ENCODE data around the gene ERICH2. TPM values are rescaled to one million over a fixed set of nuclear protein-coding genes. Genes with fewer than 3 reads are reported as not detected.

The ERICH2 gene
- total RNA-seq, 2 donors from 2014 or later: 0.73 TPM; not detected in 1

DNA sequence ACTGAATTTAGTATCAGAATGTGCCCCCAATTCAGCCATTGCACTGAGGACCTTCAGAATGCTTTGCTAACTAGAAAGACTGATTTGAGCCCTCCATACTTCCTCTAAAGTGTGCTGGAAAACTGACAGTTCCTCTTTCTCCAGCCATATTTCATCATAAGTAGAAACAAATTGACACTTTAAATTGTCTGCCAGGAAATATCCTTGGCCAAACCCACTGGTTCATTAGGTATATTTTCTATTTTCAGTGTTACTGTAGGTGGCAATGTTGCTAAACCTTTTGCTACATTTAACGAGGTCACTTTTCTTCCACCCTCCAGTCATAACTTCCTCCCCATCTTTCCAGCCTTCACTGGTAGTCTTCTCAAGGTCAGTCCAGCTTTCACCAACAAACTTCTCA is 33.5 kb upstream of the ERICH2 start:
- H3K27ac ChIP-seq: no peak overlapping the region
- TF ChIP-seq, protein P1, sequence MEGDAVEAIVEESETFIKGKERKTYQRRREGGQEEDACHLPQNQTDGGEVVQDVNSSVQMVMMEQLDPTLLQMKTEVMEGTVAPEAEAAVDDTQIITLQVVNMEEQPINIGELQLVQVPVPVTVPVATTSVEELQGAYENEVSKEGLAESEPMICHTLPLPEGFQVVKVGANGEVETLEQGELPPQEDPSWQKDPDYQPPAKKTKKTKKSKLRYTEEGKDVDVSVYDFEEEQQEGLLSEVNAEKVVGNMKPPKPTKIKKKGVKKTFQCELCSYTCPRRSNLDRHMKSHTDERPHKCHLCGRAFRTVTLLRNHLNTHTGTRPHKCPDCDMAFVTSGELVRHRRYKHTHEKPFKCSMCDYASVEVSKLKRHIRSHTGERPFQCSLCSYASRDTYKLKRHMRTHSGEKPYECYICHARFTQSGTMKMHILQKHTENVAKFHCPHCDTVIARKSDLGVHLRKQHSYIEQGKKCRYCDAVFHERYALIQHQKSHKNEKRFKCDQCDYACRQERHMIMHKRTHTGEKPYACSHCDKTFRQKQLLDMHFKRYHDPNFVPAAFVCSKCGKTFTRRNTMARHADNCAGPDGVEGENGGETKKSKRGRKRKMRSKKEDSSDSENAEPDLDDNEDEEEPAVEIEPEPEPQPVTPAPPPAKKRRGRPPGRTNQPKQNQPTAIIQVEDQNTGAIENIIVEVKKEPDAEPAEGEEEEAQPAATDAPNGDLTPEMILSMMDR (IDR thresholded peaks at IDR 0.05): no peak
- no peak for TF ChIP-seq POLR2A (IDR thresholded peaks at IDR 0.05)
- TF ChIP-seq POLR2AphosphoS5 (IDR thresholded peaks at IDR 0.05): no peak
- no peaks in the 10 kb centered on the region for H3K4me1 ChIP-seq (replicated peaks)
- intact Hi-C loops (cut with DNase I): no loop called here
- no peaks in the 10 kb centered on the region for H3K27me3 ChIP-seq (replicated peaks; ENCODE audit: insufficient read depth)
- no peak for DNase-seq (ENCODE audit: low spot score)
- H3K36me3 ChIP-seq: no peaks in the 10 kb centered on the region
- no peak overlapping the region for H3K4me3 ChIP-seq
- WGBS: 75% methylated on average over 1 of the region's 1 CpG
- no peaks in the 10 kb centered on the region for H3K9me3 ChIP-seq

DNA sequence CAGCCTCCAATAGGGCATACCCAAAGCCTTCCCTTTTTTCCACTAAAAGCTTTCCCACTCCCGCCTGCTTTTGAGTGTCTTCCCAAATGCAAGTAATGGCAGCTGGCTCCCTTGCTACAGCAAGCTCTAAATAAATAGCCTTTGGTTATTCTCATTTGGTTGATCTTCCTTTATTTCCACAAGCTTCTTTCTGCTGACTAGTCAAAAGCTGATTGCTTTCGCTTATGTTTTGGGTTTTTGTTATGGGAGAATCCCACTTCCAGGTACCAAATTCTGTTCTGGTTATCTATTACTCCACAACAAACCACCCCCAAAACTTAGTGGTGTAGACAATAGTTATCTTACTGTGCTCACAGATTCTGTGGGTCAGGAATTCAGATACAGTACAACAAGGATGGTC is 32.8 kb upstream of the ERICH2 start:
- no peak overlapping the region for H3K4me3 ChIP-seq
- no peaks in the 10 kb centered on the region for H3K36me3 ChIP-seq
- H3K9me3 ChIP-seq: no peaks in the 10 kb centered on the region
- no peak for DNase-seq (ENCODE audit: low spot score)
- no peak overlapping the region for H3K27ac ChIP-seq
- WGBS: 97% methylated on average over 2 of the region's 2 CpGs
- no peaks in the 10 kb centered on the region for H3K27me3 ChIP-seq (replicated peaks; ENCODE audit: insufficient read depth)
- intact Hi-C loops (cut with DNase I): no loop called here
- TF ChIP-seq POLR2A (IDR thresholded peaks at IDR 0.05) (no peak), POLR2AphosphoS5 (IDR thresholded peaks at IDR 0.05) (no peak)
- TF ChIP-seq, protein P1 (IDR thresholded peaks at IDR 0.05): no peak
- no peaks in the 10 kb centered on the region for H3K4me1 ChIP-seq (replicated peaks)

DNA sequence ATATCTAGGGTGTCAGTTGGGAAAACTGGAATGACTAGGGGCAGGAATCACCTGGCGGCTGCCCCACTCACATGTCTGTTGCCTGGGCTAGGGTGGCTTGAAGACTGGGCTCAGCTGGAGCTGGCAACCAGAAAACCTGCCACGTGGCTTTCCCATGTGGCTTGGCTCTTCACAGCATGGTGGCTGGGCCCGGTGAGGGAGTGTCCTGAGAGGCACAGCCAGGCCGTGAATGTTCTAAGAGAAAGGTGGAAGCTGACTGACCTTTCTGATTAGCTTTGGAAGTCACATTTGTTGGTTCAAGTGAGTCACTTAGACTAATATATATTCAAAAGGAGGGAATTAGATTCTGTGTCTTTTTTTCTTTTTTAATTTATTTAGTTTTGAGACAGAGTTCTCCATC is 32.4 kb upstream of the ERICH2 start:
- Histone ChIP-seq H3K27ac (no peak overlapping the region), H3K9me3 (no peaks in the 10 kb centered on the region), H3K36me3 (no peaks in the 10 kb centered on the region), H3K27me3 (replicated peaks; ENCODE audit: insufficient read depth) (no peaks in the 10 kb centered on the region), H3K4me3 (no peak overlapping the region), H3K4me1 (replicated peaks) (no peaks in the 10 kb centered on the region)
- TF ChIP-seq POLR2A (IDR thresholded peaks at IDR 0.05): no peak
- TF ChIP-seq, protein P1 (IDR thresholded peaks at IDR 0.05): no peak
- no peak for TF ChIP-seq POLR2AphosphoS5 (IDR thresholded peaks at IDR 0.05)
- 91% methylated on average over 4 of the region's 4 CpGs for WGBS
- no peak for DNase-seq (ENCODE audit: low spot score)
- intact Hi-C loops (cut with DNase I): no loop called here

DNA sequence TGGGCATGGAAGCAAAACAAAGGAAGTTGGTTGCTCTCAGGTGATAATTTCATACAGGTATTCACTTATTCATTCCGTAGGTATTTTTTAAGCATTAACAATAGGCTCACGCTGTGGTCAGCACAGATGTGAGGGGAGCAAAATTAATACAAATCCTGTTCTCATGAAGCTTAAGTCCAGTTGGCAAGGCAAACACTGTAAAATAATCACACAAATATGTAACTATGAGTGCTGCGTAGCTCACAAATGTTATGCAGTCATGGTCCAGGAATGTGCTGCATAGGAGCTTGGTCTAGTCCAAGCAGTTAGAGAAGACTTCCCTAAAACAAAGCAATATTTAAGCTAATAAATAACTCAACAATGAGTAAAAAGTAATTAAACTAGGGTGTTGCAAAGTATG is 31.1 kb upstream of the ERICH2 start:
- Histone ChIP-seq H3K4me3 (no peak overlapping the region), H3K36me3 (no peaks in the 10 kb centered on the region), H3K9me3 (no peaks in the 10 kb centered on the region), H3K4me1 (replicated peaks) (no peaks in the 10 kb centered on the region), H3K27me3 (replicated peaks; ENCODE audit: insufficient read depth) (no peaks in the 10 kb centered on the region), H3K27ac (no peak overlapping the region)
- no peak for DNase-seq (ENCODE audit: low spot score)
- WGBS: 56% methylated on average over 3 of the region's 3 CpGs
- intact Hi-C loops (cut with DNase I): no loop called here
- no peak for TF ChIP-seq POLR2AphosphoS5 (IDR thresholded peaks at IDR 0.05)
- TF ChIP-seq POLR2A (IDR thresholded peaks at IDR 0.05): no peak
- TF ChIP-seq, protein P1 (IDR thresholded peaks at IDR 0.05): no peak

DNA sequence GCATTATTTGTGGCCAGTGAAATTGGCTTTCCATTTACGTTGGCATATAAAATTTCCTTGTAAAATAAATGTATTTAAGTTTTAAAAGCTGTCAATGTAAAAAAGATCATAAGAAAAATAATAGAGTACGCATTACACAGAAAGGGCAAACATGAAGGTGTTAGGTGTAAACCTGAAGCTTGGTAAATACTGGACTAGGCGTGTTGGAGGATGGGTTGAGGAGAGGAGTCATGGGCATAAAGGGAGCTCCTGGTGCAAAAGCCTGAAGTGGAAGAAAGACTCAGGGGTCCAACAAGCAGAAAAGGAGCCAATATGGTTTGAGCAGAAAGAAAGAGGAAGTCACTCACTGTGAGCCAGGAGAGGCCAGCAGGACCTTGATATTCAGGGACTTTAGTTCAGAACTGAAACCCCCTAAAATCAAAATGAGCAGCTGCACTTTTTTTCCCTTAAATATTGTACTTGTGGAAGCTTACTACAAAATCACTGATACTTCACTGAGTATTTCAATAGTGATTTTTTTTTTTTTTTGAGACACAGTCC is 30.6 kb upstream of the ERICH2 start:
- no peak for DNase-seq (ENCODE audit: low spot score)
- no peak overlapping the region for H3K4me3 ChIP-seq
- H3K27ac ChIP-seq: no peak overlapping the region
- H3K36me3 ChIP-seq: no peaks in the 10 kb centered on the region
- TF ChIP-seq POLR2AphosphoS5 (IDR thresholded peaks at IDR 0.05) (no peak), POLR2A (IDR thresholded peaks at IDR 0.05) (no peak)
- TF ChIP-seq, protein P1 (IDR thresholded peaks at IDR 0.05): no peak
- H3K4me1 ChIP-seq (replicated peaks): no peaks in the 10 kb centered on the region
- H3K9me3 ChIP-seq: no peaks in the 10 kb centered on the region
- 54% methylated on average over 3 of the region's 3 CpGs for WGBS
- H3K27me3 ChIP-seq (replicated peaks; ENCODE audit: insufficient read depth): no peaks in the 10 kb centered on the region
- intact Hi-C loops (cut with DNase I): no loop called here
